ENCODE measurements around the gene ABHD17C.

DNA sequence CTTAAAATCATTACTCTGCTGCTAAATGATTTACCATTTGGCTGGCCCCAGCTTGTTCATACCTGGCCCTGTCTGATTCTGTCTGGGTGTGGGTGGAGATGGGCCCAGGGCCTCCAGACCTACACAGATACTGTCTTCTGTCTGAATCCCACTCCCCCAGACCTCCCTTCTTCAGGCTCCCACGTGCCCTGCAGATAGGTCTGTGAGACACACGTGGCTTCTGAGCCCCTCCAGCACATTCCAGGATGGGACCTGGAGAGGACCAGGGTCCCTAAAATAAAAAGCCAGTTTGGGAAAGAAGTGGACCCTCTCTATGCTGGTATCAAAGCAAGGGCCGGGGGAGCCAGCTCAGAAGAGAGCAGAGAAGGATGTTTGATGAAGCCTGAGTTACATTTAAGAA is 69.4 kb downstream of the ABHD17C start:
- TF ChIP-seq, protein P1, sequence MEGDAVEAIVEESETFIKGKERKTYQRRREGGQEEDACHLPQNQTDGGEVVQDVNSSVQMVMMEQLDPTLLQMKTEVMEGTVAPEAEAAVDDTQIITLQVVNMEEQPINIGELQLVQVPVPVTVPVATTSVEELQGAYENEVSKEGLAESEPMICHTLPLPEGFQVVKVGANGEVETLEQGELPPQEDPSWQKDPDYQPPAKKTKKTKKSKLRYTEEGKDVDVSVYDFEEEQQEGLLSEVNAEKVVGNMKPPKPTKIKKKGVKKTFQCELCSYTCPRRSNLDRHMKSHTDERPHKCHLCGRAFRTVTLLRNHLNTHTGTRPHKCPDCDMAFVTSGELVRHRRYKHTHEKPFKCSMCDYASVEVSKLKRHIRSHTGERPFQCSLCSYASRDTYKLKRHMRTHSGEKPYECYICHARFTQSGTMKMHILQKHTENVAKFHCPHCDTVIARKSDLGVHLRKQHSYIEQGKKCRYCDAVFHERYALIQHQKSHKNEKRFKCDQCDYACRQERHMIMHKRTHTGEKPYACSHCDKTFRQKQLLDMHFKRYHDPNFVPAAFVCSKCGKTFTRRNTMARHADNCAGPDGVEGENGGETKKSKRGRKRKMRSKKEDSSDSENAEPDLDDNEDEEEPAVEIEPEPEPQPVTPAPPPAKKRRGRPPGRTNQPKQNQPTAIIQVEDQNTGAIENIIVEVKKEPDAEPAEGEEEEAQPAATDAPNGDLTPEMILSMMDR (conservative IDR thresholded peaks at IDR 0.05; ENCODE audit: low read depth, low read length) = no peak
- TF ChIP-seq EZH2 (IDR thresholded peaks at IDR 0.05; ENCODE audit: low read length, unreplicated experiment) = no peak

Measured in PC-3 (cell line).